Measurements from ENCODE around the gene TANC1.

Gene TANC1

DNA sequence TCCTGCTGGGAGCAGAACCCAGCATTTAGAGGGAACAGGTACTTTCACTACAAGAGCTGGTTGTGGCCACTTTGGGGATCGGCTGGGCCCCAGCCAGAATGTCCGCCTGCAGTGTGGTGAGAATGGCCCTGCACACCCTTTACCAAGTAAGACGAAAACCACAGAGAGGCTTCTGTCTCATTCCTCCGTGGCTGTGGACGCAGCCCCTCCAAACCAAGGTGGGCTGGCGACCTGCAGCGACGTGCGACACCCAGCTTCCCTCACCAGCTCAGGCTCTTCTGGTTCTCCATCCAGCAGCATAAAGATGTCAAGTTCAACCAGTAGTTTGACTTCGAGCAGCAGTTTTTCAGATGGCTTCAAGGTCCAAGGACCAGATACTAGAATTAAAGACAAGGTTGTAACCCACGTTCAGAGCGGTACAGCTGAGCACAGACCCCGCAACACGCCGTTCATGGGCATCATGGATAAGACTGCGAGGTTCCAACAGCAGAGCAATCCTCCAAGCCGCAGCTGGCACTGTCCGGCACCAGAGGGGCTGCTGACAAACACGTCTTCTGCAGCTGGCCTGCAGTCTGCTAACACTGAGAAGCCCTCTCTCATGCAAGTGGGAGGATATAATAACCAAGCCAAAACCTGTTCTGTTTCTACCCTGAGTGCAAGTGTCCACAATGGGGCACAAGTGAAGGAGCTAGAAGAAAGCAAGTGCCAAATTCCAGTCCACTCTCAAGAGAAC, 261.9 kb downstream of the TANC1 start:
- no peak for DNase-seq

DNA sequence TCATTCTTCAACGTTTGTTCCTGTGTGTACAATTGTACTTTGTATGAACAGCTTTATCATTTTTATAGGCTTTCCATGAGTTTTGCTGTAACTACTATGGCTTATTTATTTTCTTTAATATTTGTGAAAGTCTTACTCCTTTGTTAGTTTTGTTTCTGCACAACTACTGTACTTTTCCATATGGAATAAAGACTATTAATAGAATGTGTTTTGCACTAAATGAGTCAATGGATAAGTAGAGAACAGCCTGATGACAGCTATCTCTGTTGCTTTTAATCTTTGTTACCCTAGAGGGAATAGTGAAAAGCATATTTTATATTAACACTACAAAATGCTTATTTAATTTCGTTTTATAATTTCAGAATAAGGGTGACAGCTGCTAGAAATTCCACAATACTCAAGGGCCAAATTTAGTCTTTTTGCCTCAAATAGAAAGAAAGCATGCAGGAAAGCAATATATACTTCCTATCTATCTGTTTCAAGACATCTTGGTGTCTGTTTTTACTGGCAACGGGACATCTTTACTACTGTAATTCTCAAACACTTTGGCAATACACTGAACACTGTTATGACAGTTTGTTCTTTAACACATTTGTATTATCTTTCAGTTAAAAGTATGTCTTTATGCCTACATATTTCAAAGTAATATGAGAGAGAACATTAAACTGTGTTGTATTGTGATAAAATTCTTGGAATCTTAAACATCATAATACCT, 264.2 kb downstream of the TANC1 start:
- DNase-seq: no peak

DNA sequence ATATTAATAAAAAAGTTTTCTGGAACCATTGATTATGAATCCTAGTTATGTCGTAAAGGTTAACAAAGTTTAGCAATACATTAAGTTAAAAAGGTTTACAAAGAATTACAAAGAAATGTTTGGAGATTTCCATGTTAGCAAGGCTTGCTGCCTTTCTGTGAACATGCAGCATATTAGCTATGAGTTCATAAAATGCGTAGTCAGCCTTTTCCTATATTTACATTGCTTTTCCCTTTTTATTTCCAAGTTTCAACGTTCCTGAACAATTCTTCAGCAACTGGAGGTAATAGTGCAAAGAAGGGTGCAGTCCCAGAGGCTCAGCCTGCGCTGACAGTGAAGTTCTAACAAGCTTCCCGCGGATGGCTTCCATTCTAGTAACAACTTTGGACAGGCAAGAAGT, 266.4 kb downstream of the TANC1 start:
- no peak for DNase-seq

DNA sequence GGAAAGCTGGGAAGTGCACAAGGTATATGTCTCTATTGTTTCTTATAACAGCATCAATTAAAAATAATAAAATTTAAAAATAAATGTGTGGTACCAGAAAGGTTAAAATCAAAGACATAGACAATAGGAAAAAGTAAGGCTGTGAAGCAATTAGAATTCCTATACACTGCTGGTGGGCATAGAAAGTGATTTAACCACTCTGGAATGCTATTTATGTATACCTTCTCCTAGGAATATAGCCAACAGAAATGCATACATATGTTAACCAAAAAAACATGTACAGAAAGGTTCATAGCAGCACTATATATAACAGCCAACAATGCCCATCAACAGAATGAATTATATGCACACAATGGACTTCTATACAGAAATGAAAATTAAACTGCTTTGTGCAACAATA, 275.1 kb downstream of the TANC1 start:
- no peak for DNase-seq

DNA sequence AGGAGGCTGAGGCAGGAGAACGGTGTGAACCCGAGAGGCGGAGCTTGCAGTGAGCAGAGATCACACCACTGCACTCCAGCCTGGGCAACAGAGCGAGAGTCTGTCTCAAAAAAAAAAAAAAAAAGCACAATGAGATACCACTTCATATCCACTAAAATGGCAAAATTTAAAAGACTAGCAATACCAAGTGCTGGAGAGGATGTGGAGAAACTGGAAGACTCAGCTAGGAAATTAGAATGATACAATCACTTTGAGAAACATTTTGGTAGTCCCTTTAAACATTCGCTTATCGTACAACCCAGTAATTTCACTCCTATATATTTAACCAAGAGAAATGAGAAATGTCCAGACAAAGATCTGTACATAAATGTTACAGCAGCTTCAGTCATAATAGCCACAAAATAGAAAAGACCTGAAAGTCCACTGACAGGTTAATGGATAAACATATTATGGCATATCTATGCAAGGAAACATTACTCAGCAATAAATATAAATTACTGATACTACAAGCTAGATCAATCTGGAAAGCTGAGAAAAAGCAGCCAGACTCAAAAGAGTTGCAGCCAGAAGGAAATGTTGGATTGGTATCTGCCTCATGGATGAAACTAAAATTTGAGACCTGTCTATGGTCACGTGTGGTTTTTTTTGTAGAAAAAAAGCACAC, 278.0 kb downstream of the TANC1 start:
- DNase-seq: no peak

DNA sequence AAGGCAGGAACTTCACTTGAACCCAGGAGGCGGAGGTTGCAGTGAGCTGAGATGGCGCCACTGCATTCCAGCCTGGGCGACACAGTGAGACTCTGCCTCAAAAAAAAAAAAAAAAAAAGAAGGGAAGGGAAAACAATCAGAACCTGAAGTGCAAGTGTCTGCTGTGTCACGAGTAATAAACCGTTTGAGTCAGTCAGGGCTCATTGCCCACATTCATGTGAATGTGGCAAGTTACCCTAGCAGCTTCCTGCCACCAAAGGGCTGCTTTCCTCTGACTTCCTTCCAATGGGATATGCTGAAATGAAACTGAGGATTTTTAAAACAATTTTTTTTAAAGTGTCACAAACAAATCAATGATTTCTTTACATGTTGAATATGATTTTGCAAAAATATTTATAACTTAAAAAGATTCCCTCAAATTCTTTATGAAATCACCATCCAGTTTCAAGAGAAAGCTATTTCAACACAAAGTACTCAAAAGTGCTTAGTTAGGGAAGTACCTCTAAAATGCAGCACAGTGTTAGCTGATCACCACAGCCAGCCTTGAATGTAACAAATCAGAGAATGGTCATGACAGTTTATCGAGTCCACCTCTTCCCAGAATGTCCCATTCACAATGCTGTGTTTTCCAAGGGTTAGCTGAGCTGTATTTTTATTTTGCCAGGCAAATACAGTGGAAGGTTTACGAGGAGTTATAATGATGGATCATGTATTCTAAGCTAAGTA, 281.7 kb downstream of the TANC1 start:
- peak; percentile 36 for DNase-seq

DNA sequence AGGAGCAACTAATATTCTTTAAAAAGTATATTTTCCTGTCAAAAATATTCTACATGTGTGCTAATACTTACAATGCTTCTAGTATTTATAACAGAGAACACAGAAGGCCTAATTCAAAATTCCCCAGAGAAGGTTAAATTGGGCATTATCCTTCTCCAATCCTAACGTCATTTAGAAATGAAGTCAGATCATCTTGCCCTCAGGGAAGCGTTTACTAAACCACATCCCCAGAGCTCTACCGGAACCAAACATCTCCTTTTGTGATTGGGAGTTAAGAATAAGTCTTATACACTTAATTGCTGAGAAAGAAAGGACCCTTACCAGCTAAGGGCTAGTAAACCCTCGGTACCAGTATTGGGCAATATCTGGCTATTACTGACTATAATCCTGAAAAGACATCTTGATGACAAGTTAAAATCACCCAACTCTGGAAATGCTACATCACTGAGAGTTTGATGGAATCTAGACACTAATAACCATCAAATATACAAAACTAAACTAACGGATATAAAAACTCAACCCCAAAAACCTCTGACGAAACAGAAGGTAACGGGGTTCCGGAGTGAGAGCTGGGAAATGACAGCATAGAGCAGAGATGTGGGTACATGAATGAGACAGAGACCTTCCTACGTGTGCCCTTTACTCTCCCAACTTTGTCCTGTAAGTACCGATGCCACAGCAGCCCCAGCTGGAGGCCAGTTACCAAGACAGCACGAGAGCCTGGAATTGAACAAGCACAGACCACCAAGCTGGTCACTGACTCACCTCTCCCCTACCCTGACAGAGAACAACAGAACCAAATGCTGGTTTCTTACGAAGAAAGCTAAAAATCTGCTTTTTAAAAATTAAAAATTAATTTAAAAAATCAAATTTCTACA, 283.1 kb downstream of the TANC1 start:
- DNase-seq: peak; percentile 12

DNA sequence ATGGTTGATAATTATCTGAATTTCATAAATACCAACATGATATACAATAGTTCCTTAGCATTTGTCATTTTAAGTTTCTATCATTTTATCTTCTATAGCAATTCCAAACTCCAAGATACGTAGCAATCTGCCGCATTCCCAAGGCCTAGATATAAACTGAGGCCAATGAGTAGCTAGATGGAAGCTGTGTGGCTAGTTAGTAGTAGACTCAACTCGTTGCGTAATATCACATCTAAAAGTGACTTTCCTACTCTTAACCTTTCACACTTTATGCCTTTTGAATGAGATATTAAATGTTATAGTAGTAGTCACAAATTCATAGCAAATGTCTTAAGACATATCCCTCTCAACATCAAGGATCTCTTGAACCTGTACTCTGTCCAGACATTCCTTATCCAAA, 284.5 kb downstream of the TANC1 start:
- no peak for DNase-seq

DNA sequence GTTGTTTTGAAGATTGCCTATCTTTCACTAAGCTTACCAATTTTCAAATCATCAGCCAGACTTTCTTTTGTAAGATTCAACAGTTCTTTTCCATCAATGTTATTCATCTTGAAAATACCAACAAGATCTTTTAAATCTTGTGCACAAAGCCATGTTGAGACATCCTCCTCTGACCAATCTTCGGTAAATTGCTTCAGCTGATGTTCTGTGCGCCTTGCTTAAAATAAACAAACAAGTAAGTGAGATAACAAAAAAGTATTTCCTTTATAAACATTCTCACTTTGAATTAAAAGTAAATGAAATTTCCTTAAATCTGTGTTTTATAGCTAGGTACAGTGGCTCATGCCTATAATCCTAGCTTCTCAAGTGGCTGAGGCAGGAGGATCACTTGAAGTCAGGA, 287.7 kb downstream of the TANC1 start:
- no peak for DNase-seq

DNA sequence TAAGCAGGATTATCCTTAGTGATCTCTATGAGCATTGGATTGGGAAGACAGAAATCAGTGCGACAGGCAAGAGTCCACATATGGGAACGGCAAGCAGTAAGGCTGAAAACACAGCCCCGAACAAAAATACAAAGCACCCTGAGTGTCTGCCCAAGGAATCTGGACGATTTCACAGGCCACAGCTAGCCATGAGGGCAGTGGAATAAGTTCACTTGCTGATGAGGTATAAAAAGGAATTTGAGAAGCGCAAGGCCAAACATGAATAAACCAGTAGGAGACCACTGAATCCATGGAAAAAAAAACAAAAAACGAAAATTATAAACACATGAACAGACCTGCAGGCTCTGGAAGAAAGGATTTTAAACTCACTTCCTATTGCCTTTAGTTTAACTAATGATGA, 293.8 kb downstream of the TANC1 start:
- DNase-seq: no peak

DNA sequence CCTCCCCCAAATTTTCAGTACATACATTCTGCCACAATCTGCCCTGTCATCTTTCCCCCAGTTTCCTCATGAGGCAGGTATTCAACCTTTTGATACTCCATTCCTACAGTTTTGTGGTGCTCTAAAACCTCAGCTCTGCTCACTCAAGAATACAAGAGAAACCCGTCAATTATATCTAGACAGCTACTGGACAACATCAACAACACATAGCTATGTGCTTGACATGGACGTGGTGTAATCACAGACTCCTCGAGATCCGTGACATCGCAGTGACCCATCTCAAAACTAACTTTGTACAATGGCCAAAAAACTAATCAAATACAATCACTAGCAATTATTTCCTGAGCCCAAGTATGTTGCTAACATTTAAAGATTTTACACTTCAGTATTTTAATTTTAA, 294.5 kb downstream of the TANC1 start:
- no peak for DNase-seq

DNA sequence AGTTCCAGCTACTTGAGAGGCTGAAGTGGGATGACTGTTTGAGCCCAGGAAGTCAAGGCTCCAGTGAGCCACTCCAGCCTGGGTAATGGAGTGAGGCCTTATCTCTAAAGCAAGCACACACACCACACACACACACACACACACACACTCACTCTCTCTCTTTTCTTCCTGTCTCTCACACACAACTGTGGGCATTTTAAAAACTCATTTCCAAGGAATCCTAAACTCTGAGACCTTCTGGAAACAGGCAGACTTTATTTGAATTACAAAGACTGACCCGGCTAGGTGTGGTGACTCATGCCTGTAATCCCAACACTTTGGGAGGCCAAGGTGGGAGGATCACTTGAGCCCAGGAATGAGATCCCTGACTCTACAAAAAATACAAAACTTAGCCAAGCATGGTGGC, 296.7 kb downstream of the TANC1 start:
- no peak for DNase-seq

DNA sequence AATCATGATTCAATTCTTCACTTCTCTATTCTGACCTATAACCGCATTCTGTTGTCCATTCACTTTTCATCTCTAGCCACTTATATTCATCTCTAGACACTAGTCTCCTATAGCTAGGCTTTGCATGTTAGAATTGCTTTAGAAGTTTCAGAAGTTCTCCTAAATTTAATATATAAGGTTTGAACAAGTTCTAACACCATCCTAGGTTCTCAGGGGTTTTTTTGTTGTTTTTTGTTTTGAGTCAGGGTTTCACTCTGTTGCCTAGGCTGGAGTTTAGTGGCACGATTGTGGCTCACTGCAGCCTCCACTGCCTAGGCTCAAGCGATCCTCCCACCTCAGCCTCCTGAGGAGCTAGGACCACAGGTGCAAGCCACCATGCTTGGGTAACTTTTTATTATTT, 298.1 kb downstream of the TANC1 start:
- DNase-seq: no peak

DNA sequence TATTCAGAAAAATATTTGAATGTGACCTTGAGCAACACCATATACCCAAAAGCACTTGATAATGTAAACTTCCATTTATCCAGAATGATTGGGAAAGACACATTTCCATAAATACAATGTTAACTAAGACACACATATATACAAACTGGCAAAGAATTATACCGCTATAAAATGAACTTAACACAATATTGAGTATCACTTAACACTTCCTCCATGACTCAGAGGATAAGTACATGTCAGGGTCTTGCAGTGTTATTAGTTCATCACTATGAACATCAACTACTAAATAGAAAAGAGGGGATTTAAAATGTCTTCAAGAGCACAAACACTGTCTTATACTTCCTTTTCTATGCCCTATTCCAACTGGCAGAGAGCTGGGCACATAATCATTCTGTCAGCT, 299.5 kb downstream of the TANC1 start:
- DNase-seq: no peak

DNA sequence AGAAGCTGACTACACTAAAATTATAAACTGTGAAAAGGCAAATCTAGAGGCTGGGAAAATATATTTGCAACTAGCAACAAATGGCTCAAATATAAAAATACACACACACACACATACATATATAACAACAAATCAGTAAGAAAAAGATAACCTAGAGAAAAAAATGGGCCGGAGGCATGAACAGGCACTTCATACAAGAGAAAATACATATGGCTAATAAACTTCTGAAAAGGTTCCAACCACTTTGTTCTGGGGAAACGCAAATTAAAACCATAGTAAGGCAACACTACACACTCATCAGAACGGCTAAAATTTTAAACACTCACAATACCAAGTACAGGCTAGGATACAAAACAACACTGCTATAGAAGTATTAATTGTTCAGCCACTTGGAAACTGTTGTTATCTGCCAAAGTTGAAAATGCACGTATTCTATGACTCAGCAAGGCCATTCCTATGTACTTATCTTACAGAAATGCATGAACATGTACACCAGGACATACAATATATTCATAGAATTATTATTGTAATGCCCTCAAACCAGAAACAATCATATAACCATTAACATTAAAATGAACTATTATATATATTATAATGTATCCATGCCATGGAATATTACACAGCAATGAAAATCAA, 302.4 kb downstream of the TANC1 start:
- no peak for DNase-seq

DNA sequence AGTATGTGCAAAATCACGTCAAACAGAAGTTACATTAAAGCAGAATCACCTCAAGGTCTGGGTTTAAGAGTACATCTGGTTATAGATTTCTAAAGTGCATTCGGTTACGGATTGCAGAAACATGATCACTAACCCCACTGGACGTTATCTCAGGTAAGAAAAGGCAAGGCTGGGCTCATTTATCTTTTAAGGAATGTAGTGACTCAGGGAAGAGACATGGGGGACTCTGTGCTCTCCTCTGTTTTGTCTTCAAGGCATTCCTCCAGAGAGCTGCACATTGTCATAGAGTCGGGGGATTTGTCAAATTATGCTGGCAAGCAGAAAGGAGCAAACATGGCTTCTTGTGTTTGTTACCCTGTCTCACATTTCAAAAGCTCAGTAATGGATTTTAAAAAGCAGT, 303.7 kb downstream of the TANC1 start:
- DNase-seq: no peak

DNA sequence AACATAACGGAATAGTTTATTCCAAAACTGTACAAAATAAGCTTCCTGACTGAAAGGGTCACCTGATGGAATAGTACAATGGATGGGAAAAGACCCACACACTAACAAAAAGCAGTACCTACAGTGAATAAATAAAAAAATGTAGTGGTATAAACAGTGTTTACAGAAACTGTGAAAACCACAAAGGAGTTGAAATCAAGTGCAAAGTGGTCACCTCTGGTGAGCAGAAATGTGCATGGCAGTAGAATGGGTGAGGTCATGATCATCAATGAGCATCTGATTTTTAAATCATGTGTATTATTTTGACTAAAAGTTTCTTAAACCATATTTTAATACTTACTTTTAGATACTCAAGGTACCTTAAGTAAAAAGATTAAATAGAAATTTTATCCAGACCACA, 306.7 kb downstream of the TANC1 start:
- DNase-seq: no peak

DNA sequence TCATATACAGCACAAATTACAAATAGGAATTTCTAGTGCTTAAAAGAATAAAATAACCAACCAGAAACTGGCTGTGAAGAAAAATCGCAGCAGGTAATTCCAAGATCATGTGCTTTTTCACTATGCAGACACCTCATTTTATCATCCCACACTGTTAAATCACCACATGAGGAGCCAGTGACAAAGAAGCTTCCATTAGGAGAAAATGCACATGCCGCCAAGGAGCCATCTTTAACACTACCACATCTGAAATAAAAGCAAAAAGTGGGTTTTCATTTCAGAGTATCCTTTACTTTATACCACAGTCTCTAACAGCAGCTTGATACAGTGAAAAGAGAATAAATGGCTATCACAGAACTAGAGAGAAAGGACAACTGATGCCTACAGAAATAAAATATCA, 311.3 kb downstream of the TANC1 start:
- DNase-seq: no peak

DNA sequence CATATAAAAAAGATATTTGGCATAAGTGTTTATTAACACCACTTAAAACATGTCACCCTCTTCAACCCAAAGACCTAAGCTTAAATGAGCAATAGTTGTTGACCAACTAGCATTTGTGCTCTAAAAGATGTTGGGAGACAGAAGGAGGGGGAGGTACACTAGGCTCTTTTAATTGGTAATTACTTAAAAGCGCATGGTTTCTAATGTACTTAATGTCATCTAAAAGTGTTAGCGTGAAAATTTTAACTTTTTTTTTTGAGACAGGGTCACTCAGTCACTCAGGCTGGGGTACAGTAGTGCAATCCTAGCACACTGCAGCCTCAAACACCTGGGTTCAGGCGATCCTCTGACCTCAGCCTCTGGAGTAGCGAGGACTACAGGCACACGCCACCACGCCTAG, 312.6 kb downstream of the TANC1 start:
- no peak for DNase-seq

All from T1000 (cell line).